GM23338 (cell line): ENCODE measurements around the gene MIA. TPM values are rescaled to one million over a fixed set of nuclear protein-coding genes. Genes with fewer than 3 reads are reported as not detected.

Experiments
- ATAC-seq: fragments of 200-7000 bp; cut with Tn5 transposase; 3 replicates; pipeline ENCODE4 v1.9.1; 2020
- DNase-seq: peaks from one replicate; pipeline ENCODE4 v3.0.0-alpha.2; 2015; ENCODE audit warnings: low spot score
- H2AFZ ChIP-seq: fragments of 200-600 bp; sonication (generic); 2 replicates; pipeline ENCODE4 v1.8.0; 2016; ENCODE audit warnings: antibody characterized with exemption, mild to moderate bottlenecking, moderate library complexity
- H3F3A ChIP-seq: fragments of 200-600 bp; sonication (generic); replicated peaks from 2 replicates; pipeline ENCODE4 v1.8.0; 2017; ENCODE audit warnings: antibody characterized with exemption, mixed run types, low read depth
- H3K27ac ChIP-seq: fragments of 200-600 bp; sonication (generic); 2 replicates; pipeline ENCODE4 v1.6.1; 2016; ENCODE audit warnings: low read depth
- H3K27me3 ChIP-seq: fragments of 200-600 bp; sonication (generic); 2 replicates; pipeline ENCODE4 v1.8.0; 2016; ENCODE audit warnings: mild to moderate bottlenecking, mixed run types, moderate library complexity; ENCODE audit not compliant: insufficient read depth
- H3K36me3 ChIP-seq: fragments of 200-600 bp; sonication (generic); 2 replicates; pipeline ENCODE4 v1.8.0; 2016; ENCODE audit warnings: mild to moderate bottlenecking; ENCODE audit not compliant: insufficient read depth
- H3K4me1 ChIP-seq: fragments of 200-600 bp; sonication (generic); 2 replicates; pipeline ENCODE4 v1.8.0; 2016; ENCODE audit warnings: mild to moderate bottlenecking, moderate library complexity; ENCODE audit not compliant: insufficient read depth
- H3K4me2 ChIP-seq: fragments of 200-600 bp; sonication (generic); 2 replicates; pipeline ENCODE4 v1.7.1; 2017; ENCODE audit warnings: mixed run types
- H3K4me3 ChIP-seq: fragments of 200-600 bp; sonication (generic); 2 replicates; pipeline ENCODE4 v1.6.1; 2016; ENCODE audit warnings: mixed run types
- H3K79me2 ChIP-seq: fragments of 200-600 bp; sonication (generic); replicated peaks from 2 replicates; pipeline ENCODE4 v1.8.0; 2017; ENCODE audit warnings: mild to moderate bottlenecking; ENCODE audit not compliant: insufficient read depth
- H3K9me2 ChIP-seq: fragments of 200-600 bp; sonication (generic); 2 replicates; pipeline ENCODE4 v1.8.0; 2017; ENCODE audit not compliant: insufficient read depth
- H4K20me1 ChIP-seq: fragments of 200-600 bp; sonication (generic); replicated peaks from 2 replicates; pipeline ENCODE4 v1.8.0; 2017; ENCODE audit warnings: mild to moderate bottlenecking; ENCODE audit not compliant: insufficient read depth
- H3K27ac Mint-ChIP-seq: 2 replicates; pipeline ENCODE4 v1.8.0; 2020; ENCODE audit warnings: inconsistent platforms, mild to moderate bottlenecking, moderate library complexity, mixed read lengths
- H3K27me3 Mint-ChIP-seq: 3 replicates; pipeline ENCODE4 v1.8.0; 2022; ENCODE audit warnings: low read depth, mild to moderate bottlenecking, moderate library complexity, mixed read lengths, inconsistent platforms; ENCODE audit not compliant: insufficient read depth, poor library complexity
- H3K36me3 Mint-ChIP-seq: 3 replicates; pipeline ENCODE4 v1.8.0; 2021; ENCODE audit warnings: low read depth, mild to moderate bottlenecking, inconsistent platforms, moderate library complexity, mixed read lengths
- H3K4me1 Mint-ChIP-seq: 3 replicates; pipeline ENCODE4 v1.8.0; 2020; ENCODE audit warnings: mild to moderate bottlenecking, inconsistent platforms, mixed read lengths
- H3K4me3 Mint-ChIP-seq: 3 replicates; pipeline ENCODE4 v1.8.0; 2021; ENCODE audit warnings: moderate library complexity, mild to moderate bottlenecking, inconsistent platforms, mixed read lengths
- H3K9me3 Mint-ChIP-seq: 3 replicates; pipeline ENCODE4 v1.8.0; 2020; ENCODE audit warnings: moderate library complexity, mild to moderate bottlenecking, inconsistent platforms, mixed read lengths
- ETS1 ChIP-seq: IDR thresholded peaks from 2 replicates; pipeline ENCODE4 v1.6.1; 2016; ENCODE audit warnings: antibody characterized with exemption
- EZH2 ChIP-seq: fragments of 200-600 bp; sonication (generic); IDR thresholded peaks from one replicate; pipeline ENCODE4 v1.8.0; 2017; ENCODE audit warnings: antibody characterized with exemption, mild to moderate bottlenecking, low read depth; ENCODE audit not compliant: unreplicated experiment
- ZNF114 ChIP-seq: fragments of 250-450 bp; sonication (Bioruptor Pico); IDR thresholded peaks from 2 replicates; pipeline ENCODE4 v1.5.0; 2020; ENCODE audit warnings: mild to moderate bottlenecking, moderate library complexity
- ZNF462 ChIP-seq: fragments of 250-450 bp; sonication (Bioruptor Pico); IDR thresholded peaks from 2 replicates; pipeline ENCODE4 v1.5.0; 2020; ENCODE audit warnings: mild to moderate bottlenecking, moderate library complexity
- polyA plus RNA-seq: library from polyadenylated mRNA; unstranded; fragments of >200 nt; fragmentation: Nextera tagmentation; extraction: Ambion mirVana; gene quantifications from 2 replicates; pipeline ENCODE4 v1.2.1, GENCODE V29; 2016
- total RNA-seq: library from RNA; depleted of rRNA; stranded (reverse); fragments of >200 nt; shearing (Covaris generic); gene quantifications from 2 replicates; pipeline ENCODE4 v1.2.3, GENCODE V29; 2014

Gene MIA
- total and polyA plus RNA-seq, 2 experiments from 2014 or later: not detected

GRCh38 chr19:40785526-40785925 is 10.2 kb downstream of the MIA start:
- Histone ChIP-seq H3K27me3 (no peaks in the 10 kb centered on the region), H3K36me3 (no peaks in the 10 kb centered on the region), H3K27ac (no peak overlapping the region), H4K20me1 (no peaks in the 10 kb centered on the region), H3K4me2 (no peak overlapping the region), H3K79me2 (no peaks in the 10 kb centered on the region), H3K9me2 (no peaks in the 10 kb centered on the region), H3F3A (no peaks in the 10 kb centered on the region), H2AFZ (no peak overlapping the region), H3K4me1 (no peaks in the 10 kb centered on the region), H3K4me3 (no peak overlapping the region)
- Mint-ChIP-seq H3K36me3 (peaks cover 16% of the 10 kb centered on the region), H3K4me3 (no peak overlapping the region), H3K27me3 (peaks cover 8% of the 10 kb centered on the region), H3K27ac (no peak overlapping the region), H3K4me1 (peaks cover 3% of the 10 kb centered on the region), H3K9me3 (no peaks in the 10 kb centered on the region; the same call in 2 of the 3 replicates)
- ATAC-seq (no peak), DNase-seq (no peak)
- TF ChIP-seq ETS1: no peak
- TF ChIP-seq EZH2: no peak
- TF ChIP-seq ZNF462: no peak
- TF ChIP-seq ZNF114 (CRISPR knock-in tag): no peak
